ENCODE data around the gene C1QTNF12. TPM values are rescaled to one million over a fixed set of nuclear protein-coding genes. Genes with fewer than 3 reads are reported as not detected.

The C1QTNF12 gene
- total RNA-seq, 2 experiments from 2014 or later = 2.2 to 4.4 TPM

DNA sequence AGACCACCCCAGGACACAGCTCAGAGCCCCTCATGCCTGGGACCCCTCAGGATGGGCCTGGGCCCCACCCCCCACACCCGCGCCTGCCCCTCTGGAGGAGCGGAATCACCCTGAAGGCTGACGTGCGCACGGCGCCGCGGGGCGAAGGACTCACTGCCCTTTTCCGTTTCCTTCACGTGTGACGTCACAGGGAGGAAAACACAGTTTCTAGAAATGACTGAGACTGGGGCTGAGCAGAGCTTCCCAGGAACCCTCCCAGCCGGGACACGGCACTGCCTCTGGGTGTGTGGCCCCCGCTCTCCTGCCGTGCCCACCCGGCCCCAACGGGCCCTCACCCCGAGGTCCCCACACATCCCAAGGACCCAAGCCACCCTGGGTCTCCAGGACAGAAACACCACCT lies 27.2 kb downstream of the C1QTNF12 start:
- no peak for DNase-seq
- H3K27me3 Mint-ChIP-seq = no peaks in the 10 kb centered on the region
- POLR2A ChIA-PET = no interaction called here
- no peak overlapping the region for H3K27ac Mint-ChIP-seq
- peaks cover 9% of the 10 kb centered on the region for H3K4me1 Mint-ChIP-seq
- no peak for ATAC-seq (ENCODE audit: low read depth)
- peaks cover 14% of the 10 kb centered on the region for H3K36me3 Mint-ChIP-seq
- H3K9me3 Mint-ChIP-seq = no peaks in the 10 kb centered on the region
- no peak overlapping the region for H3K4me3 Mint-ChIP-seq

DNA sequence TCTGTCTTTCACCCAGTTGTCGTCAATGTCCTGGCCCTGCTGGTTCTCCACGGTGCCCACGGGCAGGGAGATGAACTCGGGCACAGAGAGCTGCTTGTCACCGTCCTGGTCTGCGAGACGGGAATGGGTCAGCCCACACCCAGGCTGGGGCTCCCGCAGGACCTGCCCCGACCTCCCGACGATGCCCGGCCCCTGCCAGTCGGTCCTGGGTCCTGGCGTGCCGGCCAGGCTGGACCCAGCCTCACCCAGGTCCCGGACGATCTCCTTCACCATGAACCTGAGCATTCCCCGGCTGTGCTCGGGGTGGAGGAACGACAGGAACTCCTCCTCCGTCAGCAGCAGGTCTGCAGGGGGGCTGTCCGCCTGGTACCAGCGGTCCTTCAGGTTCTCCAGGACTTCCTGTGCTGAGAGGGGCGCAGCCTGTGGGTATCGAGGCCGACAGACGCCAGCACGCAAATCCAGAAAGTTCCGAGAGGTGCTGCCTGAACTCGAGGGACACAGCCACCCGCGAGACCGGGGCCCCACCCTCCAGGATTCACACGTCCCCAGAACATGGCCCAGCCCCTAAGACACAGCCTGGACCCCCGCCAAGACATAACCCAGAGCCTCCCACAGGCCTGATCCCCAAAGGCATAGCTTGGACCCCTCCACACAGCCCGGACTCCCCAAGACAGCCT lies 27.9 kb downstream of the C1QTNF12 start:
- H3K27ac Mint-ChIP-seq = no peak overlapping the region
- H3K27me3 Mint-ChIP-seq = no peaks in the 10 kb centered on the region
- no peaks in the 10 kb centered on the region for H3K9me3 Mint-ChIP-seq
- POLR2A ChIA-PET = no interaction called here
- H3K4me1 Mint-ChIP-seq = peaks cover 11% of the 10 kb centered on the region
- peaks cover 13% of the 10 kb centered on the region for H3K36me3 Mint-ChIP-seq
- DNase-seq (no peak), ATAC-seq (ENCODE audit: low read depth) (no peak)
- no peak overlapping the region for H3K4me3 Mint-ChIP-seq

DNA sequence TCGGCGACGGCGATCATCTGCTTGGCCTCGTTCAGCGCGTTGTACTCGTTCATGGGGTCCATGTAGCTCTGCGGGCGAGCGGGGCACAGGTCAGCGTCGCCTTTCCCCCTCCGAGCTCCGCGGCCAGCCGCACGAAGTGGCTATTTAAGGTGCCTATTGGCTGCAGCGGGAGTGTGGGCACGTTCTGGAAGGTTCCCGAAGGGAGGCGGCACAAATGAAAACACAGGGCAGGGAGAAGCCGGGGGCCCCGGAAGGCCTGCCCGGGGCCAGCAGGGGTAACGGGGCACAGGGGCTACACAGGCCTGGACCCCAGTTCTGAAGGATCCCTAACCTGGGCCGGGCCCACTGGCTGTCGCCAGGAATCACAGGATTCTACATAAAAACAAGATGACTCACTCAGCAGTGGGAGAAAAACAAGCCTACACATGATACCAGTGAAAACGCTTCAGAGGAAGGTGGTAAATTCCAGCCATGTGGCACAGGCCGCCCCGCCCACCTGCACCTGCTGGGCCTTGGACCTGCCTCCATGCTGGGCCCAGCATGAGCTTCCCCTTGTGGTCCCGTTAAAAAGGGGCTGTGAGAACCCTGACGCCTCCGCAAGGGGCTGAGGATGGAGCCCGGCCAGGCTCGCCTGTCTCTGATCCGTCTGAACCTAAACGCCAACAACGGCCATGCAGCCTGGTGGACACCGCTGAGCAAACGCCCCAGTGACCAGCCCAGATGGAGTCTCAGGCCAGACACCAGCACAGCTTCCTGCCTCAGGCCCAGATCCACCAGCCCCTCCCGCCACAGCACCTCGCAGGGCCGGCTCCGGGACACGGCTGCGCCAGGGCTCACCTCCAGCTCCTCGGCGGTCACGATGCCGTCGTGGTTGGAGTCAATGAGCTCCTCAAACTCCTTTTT lies 28.6 kb downstream of the C1QTNF12 start:
- H3K4me1 Mint-ChIP-seq = peaks cover 11% of the 10 kb centered on the region
- DNase-seq = no peak

DNA sequence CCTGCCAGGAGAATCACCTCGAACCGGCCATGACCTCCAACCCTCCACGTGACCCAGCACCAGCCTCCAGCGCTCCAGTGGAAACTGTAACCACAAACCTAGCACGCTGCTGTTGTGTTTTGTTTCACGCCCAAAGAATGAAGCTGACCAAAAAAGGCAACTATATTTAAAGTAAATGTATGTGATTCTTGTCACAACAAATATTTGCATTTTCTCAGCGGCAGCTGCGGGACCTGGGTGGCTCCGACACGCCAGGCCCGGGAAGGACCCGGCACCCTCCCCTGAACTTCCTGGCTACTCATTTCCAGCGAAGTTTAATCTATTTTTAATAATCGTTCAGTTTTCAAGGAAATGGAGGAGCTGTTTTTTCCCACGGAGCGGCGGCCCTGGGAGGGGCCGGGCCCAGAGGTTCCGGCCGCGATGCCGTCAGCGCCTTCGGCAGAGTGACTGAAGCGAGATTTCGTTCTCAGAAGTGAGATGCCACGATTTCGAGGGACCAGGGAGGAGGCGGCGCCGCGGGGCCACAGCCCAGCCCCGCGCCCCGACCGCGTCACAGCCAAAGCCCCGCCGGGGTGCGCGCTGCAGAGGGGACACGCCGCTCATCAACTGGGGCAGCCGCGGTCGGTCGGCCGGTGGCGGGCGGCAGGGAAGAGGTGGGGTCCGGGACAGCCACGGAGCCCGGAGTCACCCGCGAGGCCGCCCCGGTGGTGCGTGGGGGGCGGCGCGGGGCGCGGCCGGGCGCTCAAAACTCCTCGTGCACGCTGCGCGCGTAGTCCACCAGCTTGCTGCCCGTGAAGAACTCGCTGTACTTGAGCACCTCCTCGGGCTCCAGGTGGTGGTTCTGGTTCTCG lies 29.5 kb downstream of the C1QTNF12 start:
- DNase-seq = no peak
- ATAC-seq (ENCODE audit: low read depth) = no peak

More for the DNA sequence above, 28.6 kb downstream of the C1QTNF12 start:
- ATAC-seq (ENCODE audit: low read depth) = no peak
- Mint-ChIP-seq H3K36me3 (peaks cover 8% of the 10 kb centered on the region), H3K4me3 (no peak overlapping the region), H3K27me3 (no peaks in the 10 kb centered on the region), H3K9me3 (no peaks in the 10 kb centered on the region), H3K27ac (no peak overlapping the region)
- POLR2A ChIA-PET = no interaction called here

DNA sequence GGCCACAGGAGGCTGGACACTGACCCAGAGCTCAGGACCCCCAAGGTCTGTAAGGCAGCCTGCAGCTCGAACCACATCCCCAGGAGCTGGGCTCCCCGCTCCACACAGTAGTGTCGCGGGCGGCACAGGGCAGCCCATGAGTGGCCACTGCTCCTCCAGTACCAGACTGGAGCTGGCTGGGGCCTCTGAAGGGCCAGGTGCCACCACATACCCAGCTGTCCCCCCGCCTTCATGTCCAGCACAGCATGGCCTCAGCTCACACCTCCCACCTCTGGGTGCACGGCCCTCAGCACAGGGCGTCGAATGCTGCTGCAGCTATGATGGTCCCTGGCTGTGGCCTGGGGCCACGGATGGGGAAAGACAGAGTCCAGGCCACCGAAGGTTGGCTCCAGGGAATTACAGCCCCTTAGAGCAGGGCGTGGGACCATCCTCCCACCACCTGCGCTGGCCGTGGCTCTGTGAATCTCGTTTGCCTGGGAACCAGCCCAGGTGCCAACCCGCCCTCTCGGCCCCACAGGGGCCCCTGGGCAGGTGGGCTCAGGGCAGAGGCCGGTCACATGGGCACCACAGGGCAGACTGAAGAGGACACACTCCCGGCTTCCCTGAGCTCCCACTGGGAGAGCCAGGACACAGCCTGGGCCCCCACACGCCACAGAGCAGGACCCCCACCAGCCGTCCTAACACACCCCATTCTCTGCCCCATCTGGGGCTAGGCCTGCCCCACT lies 30.5 kb downstream of the C1QTNF12 start:
- Mint-ChIP-seq H3K36me3 (peaks cover 5% of the 10 kb centered on the region), H3K27me3 (no peaks in the 10 kb centered on the region), H3K9me3 (no peaks in the 10 kb centered on the region), H3K4me3 (no peak overlapping the region), H3K27ac (no peak overlapping the region), H3K4me1 (peaks cover 8% of the 10 kb centered on the region)
- DNase-seq = no peak
- POLR2A ChIA-PET = interaction anchor here (2.4 kb wide), 1 partner anchor 15 kb away, joined by 6 read pairs; no protein-coding TSS in a partner anchor
- no peak for ATAC-seq (ENCODE audit: low read depth)

More for the DNA sequence above, 29.5 kb downstream of the C1QTNF12 start:
- H3K27ac Mint-ChIP-seq = peak overlapping the region; percentile 49
- H3K9me3 Mint-ChIP-seq = no peaks in the 10 kb centered on the region
- H3K4me3 Mint-ChIP-seq = no peak overlapping the region
- POLR2A ChIA-PET = interaction anchor here (2.4 kb wide), 1 partner anchor 14 kb away, joined by 6 read pairs; no protein-coding TSS in a partner anchor
- H3K27me3 Mint-ChIP-seq = no peaks in the 10 kb centered on the region
- peaks cover 8% of the 10 kb centered on the region for H3K4me1 Mint-ChIP-seq
- H3K36me3 Mint-ChIP-seq = peaks cover 5% of the 10 kb centered on the region

DNA sequence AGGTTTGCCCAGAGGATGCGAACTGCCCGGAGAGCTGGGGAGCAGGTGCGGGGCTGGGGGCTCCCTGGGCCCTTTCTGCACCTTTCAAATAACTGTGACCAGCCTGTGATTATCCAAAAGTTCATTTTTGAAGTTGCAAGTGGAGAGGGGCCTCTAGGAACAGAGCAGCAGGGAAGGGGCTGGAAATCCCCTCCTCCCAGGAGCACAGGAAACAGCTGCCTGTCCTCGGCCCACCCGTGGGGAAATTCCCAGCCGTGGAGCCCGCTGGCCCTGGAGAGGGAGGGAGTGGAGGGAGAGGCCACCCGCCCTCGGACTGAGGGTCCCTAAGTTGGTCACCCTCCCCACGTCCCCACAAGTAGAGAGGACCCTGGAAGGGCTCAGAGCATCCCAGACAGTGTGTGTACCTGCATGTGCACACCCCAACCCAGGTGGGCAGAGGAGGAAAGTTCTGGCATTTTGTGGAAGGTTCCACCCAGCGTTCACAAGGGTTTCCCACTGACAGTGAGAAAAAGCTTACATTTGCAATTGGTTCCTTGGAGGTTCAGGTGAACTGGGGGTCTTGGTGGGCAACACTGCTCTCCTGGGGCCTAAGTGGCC lies 31.3 kb downstream of the C1QTNF12 start:
- ATAC-seq (ENCODE audit: low read depth) = no peak
- DNase-seq = no peak
- Mint-ChIP-seq H3K9me3 (no peaks in the 10 kb centered on the region), H3K36me3 (peaks cover 3% of the 10 kb centered on the region), H3K27me3 (no peaks in the 10 kb centered on the region), H3K4me3 (no peak overlapping the region), H3K4me1 (peaks cover 8% of the 10 kb centered on the region), H3K27ac (peak overlapping the region; percentile 38)
- POLR2A ChIA-PET = interaction anchor here (1.2 to 2.4 kb wide), 2 partner anchors 15 to 16 kb away, joined by 4 to 6 read pairs; no protein-coding TSS in a partner anchor

DNA sequence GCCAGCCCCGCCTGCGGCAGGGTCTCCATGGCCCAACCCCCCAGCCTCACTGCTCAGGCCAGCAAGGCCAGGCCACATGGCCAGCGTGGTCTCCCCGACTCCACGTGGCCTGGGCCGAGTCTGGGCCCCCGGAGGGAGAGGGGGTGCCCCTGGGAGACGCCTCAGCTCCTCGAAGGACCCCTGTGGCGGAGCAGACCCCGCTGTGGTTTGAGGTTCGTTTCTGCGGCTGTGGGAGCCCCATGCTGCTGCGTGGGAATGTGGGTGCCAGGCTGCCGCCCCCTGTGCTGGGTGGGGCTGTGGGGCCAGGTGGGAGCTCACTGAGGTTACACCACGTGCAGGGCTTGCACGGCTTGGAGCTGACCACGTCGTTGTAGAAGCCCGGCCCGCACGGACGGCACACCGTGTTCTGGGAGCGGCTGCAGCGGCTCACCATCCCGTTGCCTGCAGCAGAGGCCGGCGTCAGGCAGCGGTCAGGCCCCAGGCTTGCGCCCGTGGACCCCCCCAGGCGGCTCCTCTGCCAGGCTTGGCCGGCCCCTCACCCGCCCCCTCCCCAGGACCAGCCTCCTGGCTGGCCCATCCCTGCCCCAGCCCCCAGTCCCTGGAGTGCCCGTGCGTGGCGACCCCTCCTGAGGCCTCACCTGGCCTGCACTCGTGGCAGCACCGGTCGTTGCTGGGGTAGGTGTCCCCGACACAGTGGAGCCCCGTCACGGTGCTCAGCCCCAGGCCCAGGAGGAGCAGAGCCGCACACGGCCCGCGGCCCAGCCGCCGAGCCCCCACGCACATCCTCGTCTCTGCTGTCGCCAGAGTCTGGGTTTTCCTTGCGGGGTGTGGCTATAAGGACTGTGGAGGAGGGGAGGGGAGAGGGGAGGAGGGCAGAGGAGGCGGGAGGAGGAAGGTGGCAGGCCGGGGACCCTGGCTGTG lies 32.9 kb downstream of the C1QTNF12 start, which contains the start of gene TNFRSF4:
Gene TNFRSF4 (minus strand): TSS at position 809 of the 921 bp plus-strand sequence. CDS start 26 bp downstream, at position 783.
- Mint-ChIP-seq H3K27ac (peak within 1 kb of the TSS; percentile 38), H3K27me3 (no peaks in the 10 kb centered on the region), H3K36me3 (peaks cover 3% of the 10 kb centered on the region), H3K4me1 (peaks cover 11% of the 10 kb centered on the region), H3K9me3 (no peaks in the 10 kb centered on the region), H3K4me3 (peak within 1 kb of the TSS; percentile 28)
- peak; percentile 15 for ATAC-seq (ENCODE audit: low read depth)
- POLR2A ChIA-PET = interaction anchor here (1.0 to 1.3 kb wide), 2 partner anchors 16 to 201 kb away, joined by 3 read pairs; no protein-coding TSS in a partner anchor
- DNase-seq = no peak

DNA sequence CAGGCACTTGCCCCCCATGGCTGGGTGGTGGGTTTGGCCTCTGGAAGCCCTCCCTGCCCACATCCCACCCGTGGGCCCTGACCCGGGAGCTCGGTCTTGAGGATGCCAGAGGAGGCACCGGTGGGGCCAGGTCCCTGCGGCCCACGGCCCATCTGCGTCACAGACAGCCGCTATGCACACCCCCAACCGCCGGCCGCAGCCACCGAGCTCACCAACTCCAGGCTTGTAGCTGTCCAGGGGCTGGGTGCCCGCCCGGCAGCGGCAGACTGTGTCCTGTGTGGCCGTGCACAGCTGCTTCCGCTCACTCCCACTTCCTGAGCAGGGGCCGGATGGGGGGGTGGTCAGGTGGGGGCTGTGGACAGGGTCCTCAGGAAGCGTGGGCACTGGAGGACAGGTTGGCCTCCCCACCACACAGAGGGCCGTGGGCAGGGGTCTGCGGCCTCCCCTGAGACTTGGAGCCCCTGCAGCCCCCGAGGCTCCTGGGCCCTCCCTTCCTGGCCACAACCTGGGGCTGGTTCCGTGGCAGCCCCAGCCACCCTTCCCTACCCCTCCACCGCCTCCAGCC lies 33.7 kb downstream of the C1QTNF12 start:
- POLR2A ChIA-PET = interaction anchor here (1.0 to 1.3 kb wide), 3 partner anchors 16 to 200 kb away, joined by 3 to 4 read pairs (median 3); no protein-coding TSS in a partner anchor
- ATAC-seq (ENCODE audit: low read depth) (peak; percentile 21), DNase-seq (peak; percentile 76)
- H3K4me1 Mint-ChIP-seq = peaks cover 16% of the 10 kb centered on the region
- H3K27me3 Mint-ChIP-seq = no peaks in the 10 kb centered on the region
- peak overlapping the region; percentile 5 for H3K4me3 Mint-ChIP-seq
- H3K9me3 Mint-ChIP-seq = no peaks in the 10 kb centered on the region
- peaks cover 3% of the 10 kb centered on the region for H3K36me3 Mint-ChIP-seq
- H3K27ac Mint-ChIP-seq = no peak overlapping the region

DNA sequence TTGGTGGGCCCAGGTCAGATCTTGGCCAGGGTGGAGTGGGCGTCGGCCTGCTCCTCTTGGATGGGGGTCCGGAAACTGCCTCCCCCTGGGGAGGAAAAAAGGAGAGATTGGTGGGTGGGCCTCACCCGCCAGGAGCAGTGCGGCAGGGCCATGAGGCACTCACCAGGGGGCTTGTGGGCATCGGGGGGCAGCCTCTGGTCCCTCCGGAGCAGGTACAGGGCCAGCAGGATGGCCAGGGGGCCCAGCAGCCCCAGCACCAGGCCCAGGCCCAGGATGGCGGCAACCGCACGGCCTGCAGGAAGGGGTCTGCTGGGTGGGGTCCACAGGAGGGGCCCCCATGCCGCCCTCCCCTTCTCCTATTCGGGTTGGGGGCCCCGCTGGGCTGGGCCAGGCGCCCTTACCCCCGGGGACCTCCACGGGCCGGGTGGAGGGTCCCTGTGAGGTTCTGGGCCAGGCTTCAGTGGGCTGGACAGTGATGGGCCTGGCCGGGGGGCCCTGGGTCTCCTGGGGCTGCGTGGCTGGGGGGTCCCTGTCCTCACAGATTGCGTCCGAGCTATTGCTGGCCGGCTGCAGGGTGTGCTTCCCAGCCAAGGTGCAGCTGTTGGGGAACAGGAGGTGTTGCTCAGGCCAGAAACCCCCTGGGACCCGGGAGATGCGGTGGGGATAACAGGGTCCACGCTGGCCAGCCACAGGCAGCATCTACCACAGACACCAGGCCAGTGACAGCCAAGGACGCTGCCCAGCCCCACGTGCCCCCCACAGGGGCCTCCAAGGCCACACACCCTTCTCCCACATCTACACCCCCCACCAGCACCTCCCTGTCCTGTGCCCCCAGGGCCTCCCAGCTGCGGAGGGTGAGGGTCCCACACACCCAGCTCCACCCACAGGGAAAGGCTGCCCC lies 34.7 kb downstream of the C1QTNF12 start:
- peak overlapping the region; percentile 63 for H3K27ac Mint-ChIP-seq
- H3K27me3 Mint-ChIP-seq = peaks cover under 1% of the 10 kb centered on the region
- POLR2A ChIA-PET = interaction anchor here (1.2 to 1.3 kb wide), 2 partner anchors 17 to 54 kb away, joined by 3 to 4 read pairs; no protein-coding TSS in a partner anchor
- peaks cover under 1% of the 10 kb centered on the region for H3K36me3 Mint-ChIP-seq
- peak overlapping the region; percentile 16 for H3K4me3 Mint-ChIP-seq
- no peaks in the 10 kb centered on the region for H3K9me3 Mint-ChIP-seq
- peaks cover 17% of the 10 kb centered on the region for H3K4me1 Mint-ChIP-seq
- ATAC-seq (ENCODE audit: low read depth) = no peak
- DNase-seq = peak; percentile 41

DNA sequence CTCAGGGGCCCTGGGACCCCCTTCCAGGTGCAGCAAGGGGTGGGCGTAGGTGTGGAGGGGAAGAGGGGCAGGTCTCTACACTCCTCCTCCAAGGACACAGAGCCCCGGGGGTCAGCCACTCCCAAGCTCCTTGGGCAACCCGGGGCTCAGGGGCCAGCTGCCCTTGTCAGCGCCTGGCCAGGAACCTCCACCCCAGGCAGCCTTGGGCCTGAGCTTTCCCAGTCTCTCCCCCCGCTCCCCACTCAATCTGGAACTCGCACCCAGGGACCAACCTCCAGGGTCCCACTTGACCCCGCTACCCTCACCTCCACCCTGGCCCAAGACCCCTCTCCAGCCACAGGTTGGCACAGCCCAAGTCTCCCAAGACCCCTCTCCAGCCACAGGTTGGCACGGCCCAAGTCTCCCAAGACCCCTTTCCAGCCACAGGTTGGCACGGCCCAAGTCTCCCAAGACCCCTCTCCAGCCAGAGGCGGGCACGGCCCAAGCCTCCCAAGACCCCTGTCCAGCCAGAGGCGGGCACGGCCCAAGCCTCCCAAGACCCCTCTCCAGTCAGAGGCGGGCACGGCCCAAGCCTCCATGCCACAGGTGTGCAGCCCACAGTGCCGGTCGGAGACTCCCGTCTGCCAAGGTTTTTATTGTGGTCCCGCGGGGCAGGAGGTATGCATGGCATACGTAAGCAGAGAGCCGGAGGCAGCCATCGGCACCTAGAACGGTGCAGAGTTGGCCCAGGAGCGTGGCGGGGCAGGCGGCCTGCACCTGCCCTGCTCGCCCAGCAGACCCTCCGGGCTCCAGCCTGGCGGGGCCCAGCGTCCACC lies 35.6 kb downstream of the C1QTNF12 start:
- no peak for ATAC-seq (ENCODE audit: low read depth)
- DNase-seq = peak; percentile 37
- H3K27me3 Mint-ChIP-seq = peaks cover 2% of the 10 kb centered on the region
- peaks cover 15% of the 10 kb centered on the region for H3K4me1 Mint-ChIP-seq
- no peak overlapping the region for H3K4me3 Mint-ChIP-seq
- no peak overlapping the region for H3K27ac Mint-ChIP-seq
- no peaks in the 10 kb centered on the region for H3K36me3 Mint-ChIP-seq
- POLR2A ChIA-PET = no interaction called here
- H3K9me3 Mint-ChIP-seq = no peaks in the 10 kb centered on the region
